Left cardiac atrium (tissue), 4 donors: ENCODE data around the gene SLC9C2. TPM values are rescaled to one million over a fixed set of nuclear protein-coding genes. Genes with fewer than 3 reads are reported as not detected.
"Not testable (repeated sequence)": the region's sequence is repeated elsewhere in the genome, so short reads cannot be mapped to it uniquely, and the experiment has no call there.

ENCODE experiments used
- ATAC-seq, 2 donors: fragments of 200-7000 bp; cut with Tn5 transposase; one replicate each; pipeline ENCODE4 v1.9.1; 2020; ENCODE audit warnings: mild to moderate bottlenecking in 2 of 2, moderate library complexity in 2 of 2
- DNase-seq: peaks from one replicate; pipeline ENCODE4 v3.0.0-alpha.2; 2020
- intact Hi-C, 2 donors: fragments of 100-400 bp; cut with DNase I; formaldehyde crosslinking; loops; one replicate each; pipeline versions ENCODE4 v1.14.1 to v1.15.1; 2022 to 2023
- total RNA-seq, 2 donors: library from RNA; stranded (reverse); fragmentation: NEBNext Ultra II Directional; extraction: Animal tissue kit (Norgen Biotek cat#: 25700); gene quantifications; one replicate each; pipeline ENCODE4 v1.2.1, GENCODE V29; 2021
- donor health status: DM: no; HTN: yes; CAD: no.
- donor health status: DM: no; HTN: yes; CAD: no; lungs with severe emphysema.
- donor health status: DM: yes; HTN: yes; CAD: no.
- donor health status: Dilated cardiomyopathy.

SLC9C2 gene
- total RNA-seq, 2 donors from 2014 or later, result 0.06 to 0.71 TPM

GRCh38 chr1:173545688-173546087 is 57.2 kb downstream of the SLC9C2 start:
- ATAC-seq (no peak), DNase-seq (no peak)
- intact Hi-C loops, result no loop called here

DNA sequence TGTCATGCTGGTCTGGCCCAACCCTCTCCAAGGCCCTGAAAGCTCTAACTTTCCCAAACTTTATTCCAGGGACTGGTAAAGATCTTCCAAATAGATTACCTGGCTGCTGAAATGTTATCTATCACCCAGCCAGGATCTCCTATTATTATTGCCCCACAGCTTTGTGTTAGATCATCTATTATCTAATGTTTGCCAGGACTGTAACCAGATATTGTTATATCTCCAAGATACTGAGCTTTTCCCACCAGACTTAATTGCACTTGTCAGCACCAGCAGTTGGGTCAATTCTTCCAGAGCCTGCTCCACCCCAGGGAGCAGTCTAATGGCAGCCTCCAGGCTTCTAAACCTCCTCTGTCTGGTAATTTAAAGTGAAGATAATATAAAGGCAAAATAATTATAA is 66.6 kb downstream of the SLC9C2 start:
- intact Hi-C loops, result no loop called here
- DNase-seq, result no peak
- ATAC-seq, result no peak

- no peak for ATAC-seq
- no peak for DNase-seq
- intact Hi-C loops, result no loop called here
Observed at GRCh38 chr1:173532237-173532636, 70.6 kb downstream of the SLC9C2 start.

GRCh38 chr1:173530795-173531693 is 71.8 kb downstream of the SLC9C2 start:
- DNase-seq, result no peak
- ATAC-seq, result no peak
- intact Hi-C loops, result no loop called here

DNA sequence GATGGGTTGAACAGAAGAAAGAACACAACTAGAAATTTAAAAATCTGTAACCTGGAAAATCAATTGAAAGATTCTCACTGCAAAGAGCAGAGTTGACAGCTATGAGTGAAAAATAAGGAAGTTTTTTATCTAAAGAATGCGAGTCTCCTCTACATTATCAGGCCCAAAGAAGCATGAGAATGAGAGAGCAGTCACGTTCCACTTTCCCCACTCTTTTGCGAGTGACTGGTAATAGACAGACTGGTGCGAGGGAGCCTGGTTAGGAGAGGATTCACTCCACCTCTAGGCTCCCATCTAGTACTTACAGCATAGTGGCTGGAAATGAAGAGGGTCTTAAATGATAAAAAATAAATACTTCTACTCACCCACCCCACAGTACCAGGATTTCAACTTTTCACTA is 73.8 kb downstream of the SLC9C2 start:
- DNase-seq, result no peak
- ATAC-seq, result peak in 1 of 2 donors; percentile 59
- intact Hi-C loops, result no loop called here

DNA sequence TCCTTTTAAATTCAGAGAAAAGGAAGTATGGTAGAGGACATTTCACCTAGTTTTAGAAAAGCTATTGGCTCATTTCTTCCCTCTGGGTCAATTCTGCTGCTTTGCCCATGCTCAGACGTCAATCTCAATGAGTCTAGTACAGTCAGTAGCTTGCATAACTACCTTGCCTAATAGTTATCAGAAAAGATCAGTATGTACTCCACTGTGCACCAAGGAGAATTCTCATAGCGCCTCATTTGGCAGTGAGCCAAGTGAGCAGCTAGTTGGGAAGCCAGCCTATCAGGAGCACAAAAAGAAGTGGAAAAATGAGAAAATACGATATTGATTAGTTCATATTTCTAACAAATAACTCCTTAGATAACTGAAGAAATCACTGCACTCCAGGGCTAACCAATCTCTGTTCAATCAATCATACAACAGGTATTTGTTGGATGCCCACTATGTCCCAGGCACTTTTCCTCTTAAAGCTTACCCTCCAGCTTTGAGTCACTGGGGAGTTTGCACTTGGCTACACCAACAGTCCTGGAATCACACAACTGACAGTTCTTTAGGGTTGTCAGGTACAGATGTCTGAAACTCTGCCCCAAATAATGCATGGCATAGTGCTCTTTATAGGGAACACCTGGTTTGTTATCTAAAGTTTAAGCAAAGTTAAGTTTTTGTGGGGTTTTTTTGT is 75.6 kb downstream of the SLC9C2 start:
- ATAC-seq (peak; percentile 90 to 91), DNase-seq (peak; percentile 54)
- intact Hi-C loops, result no loop called here

DNA sequence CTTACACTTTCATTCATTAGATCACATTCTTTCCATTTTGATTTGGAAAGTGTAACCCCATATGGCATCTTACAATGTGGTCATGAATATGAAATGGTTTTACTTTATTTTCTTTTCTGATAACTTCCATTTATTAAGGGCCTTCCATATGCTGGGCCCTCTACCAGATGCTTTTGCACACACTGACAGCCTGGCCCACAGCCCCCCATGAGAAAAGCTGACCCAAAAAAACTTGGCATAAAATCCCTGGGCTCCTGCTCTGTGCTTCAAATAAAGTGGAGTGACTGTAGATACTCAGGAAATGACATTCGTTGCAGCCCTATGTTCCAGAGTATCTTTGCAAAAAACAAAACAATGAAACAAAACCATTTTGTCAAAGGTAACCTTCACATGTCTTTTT is 76.9 kb downstream of the SLC9C2 start:
- intact Hi-C loops, result no loop called here
- DNase-seq, result no peak
- ATAC-seq, result no peak

DNA sequence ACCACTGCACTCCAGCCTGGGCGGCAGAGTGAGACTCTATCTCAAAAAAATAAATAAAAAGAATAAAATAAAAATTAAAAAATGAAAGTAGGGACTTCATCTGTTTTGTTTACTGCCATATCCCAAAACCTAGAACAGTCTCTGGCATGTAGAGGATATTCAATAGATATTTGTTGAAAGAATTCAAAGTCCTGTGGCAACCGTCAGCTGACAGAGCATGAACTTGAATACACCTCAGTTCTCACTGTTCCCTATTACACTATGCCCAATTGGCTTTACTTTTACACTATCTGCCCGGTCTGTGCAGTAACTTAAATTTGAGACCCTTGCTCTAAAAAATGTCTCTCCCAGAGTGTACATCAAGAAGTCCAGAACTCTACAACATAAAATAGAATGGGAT is 79.5 kb downstream of the SLC9C2 start:
- no peak for ATAC-seq

DNA sequence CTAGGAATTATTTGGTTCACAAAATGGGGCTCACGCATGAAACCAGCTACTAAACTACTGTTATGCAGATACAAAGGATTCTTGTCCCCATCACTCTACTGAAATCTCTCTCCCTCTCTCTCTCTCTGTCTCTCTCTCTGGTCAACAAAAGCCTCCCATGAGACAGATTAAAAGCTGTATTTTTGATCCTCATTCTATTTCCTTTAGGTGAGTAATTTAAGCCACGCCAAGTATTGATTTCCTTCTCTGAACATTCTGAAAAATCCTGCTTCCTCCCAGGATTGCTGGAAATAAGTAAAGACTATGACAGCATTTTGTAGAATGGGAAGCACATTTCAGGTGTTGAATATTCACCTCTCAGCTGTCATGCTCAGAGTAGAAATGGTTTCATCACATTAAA is 82.1 kb downstream of the SLC9C2 start:
- no peak for ATAC-seq
- intact Hi-C loops, result no loop called here
- no peak for DNase-seq

More for the DNA sequence above, 79.5 kb downstream of the SLC9C2 start:
- no peak for DNase-seq
- intact Hi-C loops, result no loop called here

- DNase-seq, intact Hi-C loops, ATAC-seq: not testable (repeated sequence)
Observed at GRCh38 chr1:173514503-173514902, 88.4 kb downstream of the SLC9C2 start.

DNA sequence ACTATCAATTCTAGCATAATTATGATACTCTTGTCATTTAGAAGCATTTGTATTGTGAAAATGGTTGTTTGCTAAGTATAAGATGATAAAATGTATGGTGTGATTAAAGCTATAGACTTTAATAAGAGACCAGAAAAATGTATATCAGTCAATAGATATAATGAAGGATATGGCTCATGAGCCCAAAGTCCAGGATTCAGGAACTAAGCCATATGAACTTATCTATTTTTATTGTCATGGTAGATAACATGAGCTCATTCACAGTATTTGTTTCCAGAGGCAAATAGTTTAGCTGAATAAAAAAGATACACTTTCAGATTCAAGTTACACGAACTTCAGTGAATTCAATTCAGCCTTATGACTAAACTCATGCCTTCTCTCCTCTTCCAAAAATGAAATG is 93.1 kb downstream of the SLC9C2 start:
- no peak for ATAC-seq
- intact Hi-C loops, result no loop called here
- no peak for DNase-seq

GRCh38 chr1:173508541-173508940 is 94.3 kb downstream of the SLC9C2 start:
- DNase-seq, result no peak
- no peak for ATAC-seq
- intact Hi-C loops, result no loop called here

DNA sequence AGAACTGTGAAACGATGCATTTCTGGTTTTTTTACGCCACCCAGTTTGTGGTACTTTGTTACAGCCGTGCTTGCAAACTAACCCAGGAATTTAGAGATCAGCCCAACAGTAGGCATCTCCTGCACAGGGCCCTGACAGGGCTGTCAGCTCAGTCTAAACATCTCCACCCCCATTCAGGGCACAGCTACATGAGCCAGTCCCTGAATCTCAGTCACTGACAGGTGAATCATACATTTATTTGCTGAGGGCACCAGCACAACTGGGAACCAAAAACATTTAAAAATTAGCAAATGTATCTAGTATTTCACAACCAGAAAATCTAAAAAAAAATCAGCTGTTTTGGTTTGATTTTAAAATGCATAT is 95.0 kb downstream of the SLC9C2 start:
- intact Hi-C loops, result no loop called here
- DNase-seq (no peak), ATAC-seq (peak in 1 of 2 donors; percentile 57)

- peak in 1 of 2 donors; percentile 86 for ATAC-seq
- DNase-seq, result no peak
- intact Hi-C loops, result no loop called here
Observed at GRCh38 chr1:173507205-173507846, 95.5 kb downstream of the SLC9C2 start.

GRCh38 chr1:173506437-173506836 is 96.4 kb downstream of the SLC9C2 start:
- DNase-seq (no peak), ATAC-seq (no peak)
- intact Hi-C loops, result no loop called here

GRCh38 chr1:173505391-173505790 is 97.5 kb downstream of the SLC9C2 start:
- intact Hi-C loops, result no loop called here
- ATAC-seq (no peak), DNase-seq (no peak)

DNA sequence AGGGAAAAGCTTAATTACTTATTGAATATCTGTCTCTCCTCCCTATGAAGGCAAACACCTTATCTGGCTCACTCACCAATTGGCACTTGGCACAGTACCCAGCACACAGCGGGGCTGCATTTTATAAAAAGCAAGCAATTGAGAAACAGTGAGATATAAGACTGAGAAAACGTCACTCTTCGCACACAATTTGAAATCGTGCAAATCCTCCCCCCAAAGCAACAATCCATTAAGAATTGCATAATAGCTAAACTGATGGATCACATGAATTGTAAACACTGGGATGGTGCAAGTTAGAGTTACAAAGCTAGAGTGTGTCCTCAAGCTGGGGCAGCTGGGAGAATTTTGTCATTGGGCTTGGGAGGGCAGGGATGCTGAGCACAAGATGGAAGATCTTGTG is 98.6 kb downstream of the SLC9C2 start:
- ATAC-seq (no peak), DNase-seq (no peak)
- intact Hi-C loops, result no loop called here

- DNase-seq (no peak), ATAC-seq (peak; percentile 26 to 53)
- intact Hi-C loops, result no loop called here
Observed at GRCh38 chr1:173503391-173503790, 99.5 kb downstream of the SLC9C2 start.

DNA sequence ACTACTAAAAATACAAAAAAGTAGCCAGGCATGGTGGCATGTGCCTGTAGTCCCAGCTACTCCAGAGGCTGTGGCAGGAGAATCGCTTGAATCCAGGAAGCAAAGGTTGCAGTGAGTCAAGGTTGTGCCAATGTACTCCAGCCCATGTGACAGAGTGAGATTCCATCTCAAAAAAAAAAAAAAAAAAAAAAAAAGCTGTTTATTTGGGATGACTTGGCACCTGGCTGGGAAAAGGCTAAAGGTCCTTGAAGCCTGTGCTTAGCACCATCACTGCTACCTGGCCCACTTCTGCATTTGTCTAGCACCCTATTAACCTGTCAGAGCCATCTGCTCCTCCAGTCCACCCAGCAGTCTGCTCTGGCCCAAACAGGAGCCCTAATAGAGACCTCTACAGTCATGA is 100.8 kb downstream of the SLC9C2 start:
- ATAC-seq, result no peak
- no peak for DNase-seq
- intact Hi-C loops, result no loop called here

GRCh38 chr1:173499729-173500128 is 103.1 kb downstream of the SLC9C2 start:
- no peak for DNase-seq
- ATAC-seq, result no peak
- intact Hi-C loops, result no loop called here
